Fibroblast of pulmonary artery (primary cell): ENCODE measurements around the gene CALR.

Experiments used
- DNase-seq: peaks from one replicate; pipeline ENCODE4 v3.0.0-alpha.2; 2010; ENCODE audit warnings: low read depth
- H3K4me3 ChIP-seq: replicated peaks from 2 replicates; pipeline ENCODE4 v1.5.1; 2011; ENCODE audit warnings: low read depth, mild to moderate bottlenecking, control low read depth, low read length, moderate library complexity
- TF ChIP-seq, protein P1 (sequence below): IDR thresholded peaks from 2 replicates; pipeline ENCODE4 v1.5.1; 2011; ENCODE audit warnings: mild to moderate bottlenecking, control low read depth, low read length, inconsistent platforms; ENCODE audit errors: missing control alignments

CALR gene

GRCh38 chr19:12944104-12944674, 5.8 kb downstream of the CALR start:
- TF ChIP-seq, protein P1, sequence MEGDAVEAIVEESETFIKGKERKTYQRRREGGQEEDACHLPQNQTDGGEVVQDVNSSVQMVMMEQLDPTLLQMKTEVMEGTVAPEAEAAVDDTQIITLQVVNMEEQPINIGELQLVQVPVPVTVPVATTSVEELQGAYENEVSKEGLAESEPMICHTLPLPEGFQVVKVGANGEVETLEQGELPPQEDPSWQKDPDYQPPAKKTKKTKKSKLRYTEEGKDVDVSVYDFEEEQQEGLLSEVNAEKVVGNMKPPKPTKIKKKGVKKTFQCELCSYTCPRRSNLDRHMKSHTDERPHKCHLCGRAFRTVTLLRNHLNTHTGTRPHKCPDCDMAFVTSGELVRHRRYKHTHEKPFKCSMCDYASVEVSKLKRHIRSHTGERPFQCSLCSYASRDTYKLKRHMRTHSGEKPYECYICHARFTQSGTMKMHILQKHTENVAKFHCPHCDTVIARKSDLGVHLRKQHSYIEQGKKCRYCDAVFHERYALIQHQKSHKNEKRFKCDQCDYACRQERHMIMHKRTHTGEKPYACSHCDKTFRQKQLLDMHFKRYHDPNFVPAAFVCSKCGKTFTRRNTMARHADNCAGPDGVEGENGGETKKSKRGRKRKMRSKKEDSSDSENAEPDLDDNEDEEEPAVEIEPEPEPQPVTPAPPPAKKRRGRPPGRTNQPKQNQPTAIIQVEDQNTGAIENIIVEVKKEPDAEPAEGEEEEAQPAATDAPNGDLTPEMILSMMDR: no peak
- no peak for DNase-seq

GRCh38 chr19:12945479-12946091, 7.2 kb downstream of the CALR start, which contains the start of gene RAD23A:
Gene RAD23A, plus strand, starts transcription at chr19:12945862. Its CDS starts 87 bp downstream, at chr19:12945949.
- TF ChIP-seq, protein P1: no peak
- peak; percentile 99 for DNase-seq
- peak within 1 kb of the TSS; percentile 72 for H3K4me3 ChIP-seq

More at GRCh38 chr19:12944104-12944674, 5.8 kb downstream of the CALR start:
- no peak overlapping the region for H3K4me3 ChIP-seq

DNA sequence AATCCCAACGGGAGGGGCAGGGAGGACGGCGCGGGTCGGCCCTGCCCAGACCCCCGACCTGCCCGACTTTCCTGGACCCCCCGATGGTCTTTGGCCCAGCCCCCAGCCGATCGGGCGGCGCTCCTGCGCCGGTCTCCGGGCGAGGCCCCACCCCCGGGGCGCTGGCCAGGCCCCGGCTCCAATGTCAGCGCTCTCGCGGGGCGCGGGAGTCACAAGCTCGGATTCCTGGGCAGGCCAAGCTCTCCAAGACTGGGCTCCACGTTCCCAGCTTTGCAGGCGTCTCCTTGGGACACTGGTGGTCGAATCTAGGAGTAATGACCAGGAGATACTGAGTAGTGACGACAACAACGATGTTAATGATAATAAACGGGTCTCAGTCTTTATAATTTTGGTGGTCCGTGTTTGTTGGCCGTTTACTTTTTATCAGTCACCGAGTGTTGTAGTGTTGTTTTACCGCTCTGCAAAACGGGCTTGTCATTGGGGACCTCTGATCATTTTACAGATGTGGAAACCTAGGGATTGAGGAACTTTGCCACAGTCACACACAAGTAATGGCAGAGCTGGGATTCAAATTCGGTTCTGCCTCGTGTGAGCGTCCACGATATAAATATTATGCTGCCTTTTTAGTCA, 7.8 kb downstream of the CALR start:
- H3K4me3 ChIP-seq: peak overlapping the region; percentile 72
- TF ChIP-seq, protein P1: no peak
- peak; percentile 81 for DNase-seq

DNA sequence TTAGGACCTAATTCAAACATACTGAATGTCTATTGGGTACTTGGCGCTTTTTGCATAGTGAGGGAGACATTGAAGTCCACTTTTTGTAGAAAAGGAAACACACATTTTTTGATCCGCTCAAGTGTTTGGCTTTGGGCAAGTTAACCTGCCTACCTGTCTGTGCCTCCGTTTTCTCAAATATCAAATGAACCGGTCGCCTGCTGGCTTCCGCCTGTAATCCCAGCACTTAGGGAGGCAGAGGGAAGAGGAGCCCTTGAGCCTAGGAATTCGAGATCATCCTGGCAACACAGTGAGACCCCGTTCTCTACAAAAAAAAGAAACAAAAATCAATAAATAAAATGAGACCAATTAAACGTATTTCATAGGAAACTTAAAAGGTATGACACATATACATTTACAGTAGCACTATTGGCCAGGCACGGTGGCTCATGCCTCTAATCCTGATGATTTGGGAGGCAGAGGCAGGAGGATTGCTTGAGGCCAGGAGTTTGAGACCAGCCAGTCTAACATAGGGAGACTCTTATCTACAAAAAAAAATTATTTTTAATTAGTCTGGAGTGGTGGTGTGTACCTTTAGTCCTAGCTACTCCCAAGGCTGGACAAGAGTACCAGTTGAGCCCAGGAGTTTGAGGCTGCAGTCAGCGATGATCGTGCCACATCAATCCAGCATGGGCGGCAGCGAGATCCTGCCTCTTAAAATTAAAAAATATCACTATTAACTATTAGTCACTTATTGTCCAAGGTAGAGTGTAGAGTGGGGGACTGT, 8.5 kb downstream of the CALR start:
- no peak for DNase-seq
- peak overlapping the region; percentile 72 for H3K4me3 ChIP-seq
- TF ChIP-seq, protein P1: no peak

DNA sequence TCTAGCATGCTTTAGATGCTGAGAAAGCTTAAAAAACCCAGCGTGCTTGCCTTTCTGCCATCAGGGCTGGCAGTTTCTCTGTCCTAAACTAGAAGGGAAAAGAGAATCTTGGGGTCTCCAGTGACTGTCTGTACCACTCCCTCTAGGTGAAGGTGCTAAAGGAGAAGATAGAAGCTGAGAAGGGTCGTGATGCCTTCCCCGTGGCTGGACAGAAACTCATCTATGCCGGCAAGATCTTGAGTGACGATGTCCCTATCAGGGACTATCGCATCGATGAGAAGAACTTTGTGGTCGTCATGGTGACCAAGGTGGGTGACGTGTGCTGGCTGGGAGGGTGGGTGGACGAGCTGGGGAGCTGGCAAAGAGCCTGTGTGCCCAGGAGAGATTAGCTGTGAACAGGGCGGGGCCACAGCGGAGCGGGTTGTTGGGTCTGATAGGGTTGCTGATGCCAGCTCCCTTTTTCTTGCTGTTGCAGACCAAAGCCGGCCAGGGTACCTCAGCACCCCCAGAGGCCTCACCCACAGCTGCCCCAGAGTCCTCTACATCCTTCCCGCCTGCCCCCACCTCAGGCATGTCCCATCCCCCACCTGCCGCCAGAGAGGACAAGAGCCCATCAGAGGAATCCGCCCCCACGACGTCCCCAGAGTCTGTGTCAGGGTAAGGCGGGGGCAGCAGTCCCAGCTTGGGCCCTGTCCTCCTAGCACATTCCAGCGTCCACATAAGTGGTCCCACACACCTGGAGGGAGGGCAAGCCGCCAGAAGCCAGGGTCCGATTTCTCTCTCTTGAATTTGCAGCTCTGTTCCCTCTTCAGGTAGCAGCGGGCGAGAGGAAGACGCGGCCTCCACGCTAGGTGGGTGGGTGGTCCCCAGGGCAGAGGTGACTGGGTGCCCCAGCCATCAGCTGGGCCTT, 9.5 kb downstream of the CALR start:
- TF ChIP-seq, protein P1: no peak
- DNase-seq: no peak
- H3K4me3 ChIP-seq: no peak overlapping the region
